Stomach (tissue), 9 donors: Measurements from ENCODE around the gene RERG. TPM values are rescaled to one million over a fixed set of nuclear protein-coding genes. Genes with fewer than 3 reads are reported as not detected.
"Not testable (repeated sequence)": the region's sequence is repeated elsewhere in the genome, so short reads cannot be mapped to it uniquely, and the experiment has no call there.

Experiments
- DNase-seq, 2 donors: peaks; one replicate each; pipeline versions ENCODE4 v3.0.0 to v3.0.0-alpha.2; 2013 to 2019
- H3K27ac ChIP-seq, 5 donors: fragments of 200-600 bp in 4 of 5; sonication (generic) in 4 of 5; one replicate each; pipeline ENCODE4 v1.5.1; 2013 to 2019; ENCODE audit warnings: mild to moderate bottlenecking in 1 of 5, moderate library complexity in 1 of 5
- H3K27me3 ChIP-seq, 3 donors: fragments of 200-600 bp; sonication (generic); one replicate each; pipeline ENCODE4 v1.5.1; 2017 to 2019; ENCODE audit warnings: mixed run types in 1 of 3
- H3K36me3 ChIP-seq, 4 donors: fragments of 200-600 bp; sonication (generic); 1 replicate in 3 of 4; 2 replicates in 1 of 4; pipeline ENCODE4 v1.5.1; 2016 to 2019
- H3K4me1 ChIP-seq, 4 donors: fragments of 200-600 bp; sonication (generic); one replicate each; pipeline ENCODE4 v1.5.1; 2016 to 2019
- H3K4me3 ChIP-seq, 4 donors: fragments of 200-600 bp; sonication (generic) in 3 of 4; one replicate each; pipeline ENCODE4 v1.5.1; 2016 to 2019; ENCODE audit warnings: mild to moderate bottlenecking in 1 of 4
- H3K9me3 ChIP-seq, 4 donors: fragments of 200-600 bp; sonication (generic); one replicate each; pipeline ENCODE4 v1.5.1; 2016 to 2019
- EP300 ChIP-seq: sonication (generic); formaldehyde crosslinking; IDR thresholded peaks from one replicate; pipeline ENCODE4 v1.6.1; 2017; ENCODE audit warnings: antibody characterized with exemption
- POLR2A ChIP-seq, 4 donors: fragments of 450-650 bp; IDR thresholded peaks; one replicate each; pipeline ENCODE4 v1.6.1; 2016; ENCODE audit warnings: antibody characterized with exemption in 4 of 4, control low read depth in 2 of 4, mild to moderate bottlenecking in 1 of 4, moderate library complexity in 1 of 4
- POLR2AphosphoS5 ChIP-seq, 3 donors: sonication (generic); formaldehyde crosslinking; IDR thresholded peaks; one replicate each; pipeline ENCODE4 v1.6.1; 2016; ENCODE audit warnings: antibody characterized with exemption in 3 of 3
- WGBS, 5 donors: extraction: QIAGEN DNeasy Blood & Tissue Kit in 3 of 5; methylation state at CpG; one replicate each; pipeline versions ENCODE4 v1.1.5 to v1.1.7; 2013 to 2018; 5-methylcytosine and 5-hydroxymethylcytosine counted together
- intact Hi-C: fragments of 100-400 bp; cut with DNase I; formaldehyde crosslinking; loops from one replicate; pipeline ENCODE4 v1.15.1; 2023; ENCODE audit warnings: low total_unique reads
- polyA plus RNA-seq, 3 donors: library from polyadenylated mRNA; stranded (reverse); fragments of 200-250 nt; gene quantifications; one replicate each; pipeline ENCODE4 v1.2.3, GENCODE V29; 2013
- total RNA-seq, 5 donors: library from RNA; depleted of rRNA; stranded (reverse); fragments of >200 nt; gene quantifications; one replicate each; pipeline versions ENCODE4 v1.1.0 to v1.2.3, GENCODE V29; 2014 to 2016
- TF ChIP-seq, protein P1 (sequence below), 7 experiments: fragments of 450-650 bp in 4 of 7; fragments of 200-600 bp in 3 of 7; sonication (generic) in 3 of 7; IDR thresholded peaks; one replicate each; pipeline ENCODE4 v1.5.1; 2016 to 2019; ENCODE audit warnings: antibody characterized with exemption in 7 of 7, control low read depth in 2 of 7, mild to moderate bottlenecking in 1 of 7
- donor health status: healthy with polysubstance abuse.
- donor health status: Bipolar disorder and iron deficiency.
- donor health status: healthy.

Gene RERG
- total and polyA plus RNA-seq, 8 donors: 3.1 to 48.7 (median 20.3) TPM; not detected in 1

DNA sequence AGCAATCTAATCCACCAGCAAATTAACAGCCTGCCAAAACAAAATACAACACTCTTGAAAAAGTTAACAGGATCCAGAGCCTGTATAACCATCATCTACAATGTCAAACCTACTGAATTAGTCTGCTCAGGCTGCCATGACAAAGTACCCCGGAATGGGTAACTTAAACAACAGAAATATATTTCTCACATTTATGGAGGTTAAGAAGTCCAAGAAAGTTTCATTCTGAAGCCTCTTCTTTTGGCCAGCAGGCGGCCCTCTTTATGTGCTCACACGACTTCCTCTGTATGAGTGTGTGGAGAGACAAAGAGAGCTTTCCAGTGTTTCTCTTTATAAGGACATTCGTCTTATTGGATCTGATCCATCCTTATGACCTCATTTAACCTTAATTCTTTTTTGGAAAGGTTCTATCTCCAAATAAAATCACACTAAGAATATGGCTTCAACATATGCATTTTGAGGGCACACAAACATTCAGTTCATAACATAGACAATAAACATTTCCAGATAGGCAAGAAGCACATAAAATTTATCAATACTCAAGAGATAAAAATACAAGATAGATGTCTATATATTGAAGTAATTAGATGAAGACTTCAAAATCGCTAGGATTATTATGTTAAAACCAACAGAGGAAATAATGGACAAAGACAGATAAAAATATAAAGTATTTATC, 5.9 kb upstream of the RERG start:
- no peak for TF ChIP-seq POLR2AphosphoS5 (IDR thresholded peaks at IDR 0.05)
- TF ChIP-seq, protein P1, sequence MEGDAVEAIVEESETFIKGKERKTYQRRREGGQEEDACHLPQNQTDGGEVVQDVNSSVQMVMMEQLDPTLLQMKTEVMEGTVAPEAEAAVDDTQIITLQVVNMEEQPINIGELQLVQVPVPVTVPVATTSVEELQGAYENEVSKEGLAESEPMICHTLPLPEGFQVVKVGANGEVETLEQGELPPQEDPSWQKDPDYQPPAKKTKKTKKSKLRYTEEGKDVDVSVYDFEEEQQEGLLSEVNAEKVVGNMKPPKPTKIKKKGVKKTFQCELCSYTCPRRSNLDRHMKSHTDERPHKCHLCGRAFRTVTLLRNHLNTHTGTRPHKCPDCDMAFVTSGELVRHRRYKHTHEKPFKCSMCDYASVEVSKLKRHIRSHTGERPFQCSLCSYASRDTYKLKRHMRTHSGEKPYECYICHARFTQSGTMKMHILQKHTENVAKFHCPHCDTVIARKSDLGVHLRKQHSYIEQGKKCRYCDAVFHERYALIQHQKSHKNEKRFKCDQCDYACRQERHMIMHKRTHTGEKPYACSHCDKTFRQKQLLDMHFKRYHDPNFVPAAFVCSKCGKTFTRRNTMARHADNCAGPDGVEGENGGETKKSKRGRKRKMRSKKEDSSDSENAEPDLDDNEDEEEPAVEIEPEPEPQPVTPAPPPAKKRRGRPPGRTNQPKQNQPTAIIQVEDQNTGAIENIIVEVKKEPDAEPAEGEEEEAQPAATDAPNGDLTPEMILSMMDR (IDR thresholded peaks at IDR 0.05): peak in 5 of 7 experiments; percentile 53 to 64 (median 58)
- intact Hi-C loops: loop anchor here (10.0 kb wide), 1 partner anchor 48 kb away; no protein-coding TSS in a partner anchor
- no peak overlapping the region for H3K4me3 ChIP-seq
- H3K9me3 ChIP-seq: no peaks in the 10 kb centered on the region
- 10 to 18% (median 12%) methylated on average over 5 of the region's 5 CpGs for WGBS, 5 donors
- peak; percentile 59 to 75 for DNase-seq
- peak overlapping the region in 1 of 5 donors; percentile 5 for H3K27ac ChIP-seq
- no peaks in the 10 kb centered on the region for H3K36me3 ChIP-seq
- H3K27me3 ChIP-seq: no peaks in the 10 kb centered on the region
- peaks cover 0 to 14% (median 0%) of the 10 kb centered on the region in 4 donors for H3K4me1 ChIP-seq

- not testable (repeated sequence) for H3K4me3 ChIP-seq, DNase-seq, H3K27ac ChIP-seq, H3K27me3 ChIP-seq, H3K36me3 ChIP-seq, H3K9me3 ChIP-seq
- 45 to 66% (median 59%) methylated on average over 2 to 3 of the region's 3 CpGs for WGBS, 5 donors
- intact Hi-C loops: loop anchor here (10.0 kb wide), 1 partner anchor 49 kb away; no protein-coding TSS in a partner anchor
- peaks cover 4 to 27% (median 9%) of the 10 kb centered on the region in 4 donors for H3K4me1 ChIP-seq
Observed at GRCh38 chr12:15225863-15226218, 4.6 kb upstream of the RERG start.

GRCh38 chr12:15225136-15225862, 4.1 kb upstream of the RERG start:
- Histone ChIP-seq H3K27me3 (no peaks in the 10 kb centered on the region), H3K36me3 (no peaks in the 10 kb centered on the region), H3K9me3 (no peaks in the 10 kb centered on the region), H3K27ac (peak overlapping the region in 1 of 5 donors; percentile 21), H3K4me1 (peaks cover 4 to 28% (median 15%) of the 10 kb centered on the region in 4 donors), H3K4me3 (no peak overlapping the region)
- no peak for DNase-seq
- TF ChIP-seq EP300 (no peak), POLR2A (IDR thresholded peaks at IDR 0.05) (no peak), POLR2AphosphoS5 (IDR thresholded peaks at IDR 0.05) (no peak)
- TF ChIP-seq, protein P1 (IDR thresholded peaks at IDR 0.05): no peak
- WGBS, 5 donors: 69 to 88% (median 73%) methylated on average over 2 of the region's 2 CpGs
- intact Hi-C loops: loop anchor here (10.0 kb wide), 1 partner anchor 50 kb away; no protein-coding TSS in a partner anchor

DNA sequence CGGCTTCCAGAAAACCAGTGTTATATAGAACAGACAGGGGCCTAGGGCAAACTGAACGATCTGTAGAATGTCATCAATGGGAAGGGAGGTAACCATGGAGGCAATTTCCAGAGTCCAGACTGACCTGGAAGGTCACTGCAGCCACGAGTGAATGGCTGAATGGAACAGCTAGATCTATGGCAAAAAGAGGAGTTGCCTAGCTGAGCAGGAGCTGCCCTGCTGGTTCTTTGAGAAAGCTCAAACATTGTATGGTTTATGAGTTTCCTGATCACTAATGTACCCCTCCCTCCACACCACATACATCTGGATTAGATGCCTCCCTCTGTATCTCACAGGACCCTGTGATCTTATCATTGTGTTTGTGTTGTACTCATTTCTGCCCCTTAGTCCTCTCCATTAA, 1.0 kb upstream of the RERG start:
- no peak for TF ChIP-seq POLR2AphosphoS5 (IDR thresholded peaks at IDR 0.05)
- no peak for TF ChIP-seq POLR2A (IDR thresholded peaks at IDR 0.05)
- TF ChIP-seq EP300: no peak
- TF ChIP-seq, protein P1 (IDR thresholded peaks at IDR 0.05): no peak
- Histone ChIP-seq H3K27me3 (no peaks in the 10 kb centered on the region), H3K9me3 (no peaks in the 10 kb centered on the region), H3K36me3 (no peaks in the 10 kb centered on the region), H3K4me3 (no peak overlapping the region), H3K27ac (peak overlapping the region in 1 of 5 donors; percentile 88), H3K4me1 (peaks cover 4 to 27% (median 16%) of the 10 kb centered on the region in 4 donors)
- 55 to 65% (median 62%) methylated on average over 3 of the region's 3 CpGs for WGBS, 5 donors
- intact Hi-C loops: loop anchor here (5.0 to 10.0 kb wide), 3 partner anchors 53 to 375 kb away; no protein-coding TSS in a partner anchor
- DNase-seq: no peak
